ENCODE measurements around the gene ZNF160. TPM values are rescaled to one million over a fixed set of nuclear protein-coding genes. Genes with fewer than 3 reads are reported as not detected.

The ZNF160 gene
- 100 to 1,000 TPM in 1 of 6 donors, 10 to 100 TPM in 5; 25.0 to 150 (median 48.5) TPM for total RNA-seq

- Histone ChIP-seq H3K9me3 (peaks cover 0 to 5% (median 2%) of the 10 kb centered on the region in 4 donors), H3K4me1 (peaks cover 12 to 27% (median 17%) of the 10 kb centered on the region in 4 donors), H3K4me3 (peak within 1 kb of the TSS; percentile 62 to 92 (median 84)), H3K27me3 (no peaks in the 10 kb centered on the region), H3K36me3 (peaks cover 0 to 19% (median 0%) of the 10 kb centered on the region in 4 donors), H3K27ac (peak within 1 kb of the TSS; percentile 91 to 94 (median 92))
- ATAC-seq (ENCODE audit: low FRiP score in 2 of 2) (peak; percentile 99 to 100), DNase-seq (peak; percentile 99)
- peak; percentile 65 to 94 (median 86) for TF ChIP-seq POLR2A (IDR thresholded peaks at IDR 0.05)
- TF ChIP-seq POLR2AphosphoS5 (IDR thresholded peaks at IDR 0.05): peak; percentile 95 to 97
- peak in 1 of 4 donors; percentile 45 for TF ChIP-seq EP300 (IDR thresholded peaks at IDR 0.05)
- TF ChIP-seq, protein P1, sequence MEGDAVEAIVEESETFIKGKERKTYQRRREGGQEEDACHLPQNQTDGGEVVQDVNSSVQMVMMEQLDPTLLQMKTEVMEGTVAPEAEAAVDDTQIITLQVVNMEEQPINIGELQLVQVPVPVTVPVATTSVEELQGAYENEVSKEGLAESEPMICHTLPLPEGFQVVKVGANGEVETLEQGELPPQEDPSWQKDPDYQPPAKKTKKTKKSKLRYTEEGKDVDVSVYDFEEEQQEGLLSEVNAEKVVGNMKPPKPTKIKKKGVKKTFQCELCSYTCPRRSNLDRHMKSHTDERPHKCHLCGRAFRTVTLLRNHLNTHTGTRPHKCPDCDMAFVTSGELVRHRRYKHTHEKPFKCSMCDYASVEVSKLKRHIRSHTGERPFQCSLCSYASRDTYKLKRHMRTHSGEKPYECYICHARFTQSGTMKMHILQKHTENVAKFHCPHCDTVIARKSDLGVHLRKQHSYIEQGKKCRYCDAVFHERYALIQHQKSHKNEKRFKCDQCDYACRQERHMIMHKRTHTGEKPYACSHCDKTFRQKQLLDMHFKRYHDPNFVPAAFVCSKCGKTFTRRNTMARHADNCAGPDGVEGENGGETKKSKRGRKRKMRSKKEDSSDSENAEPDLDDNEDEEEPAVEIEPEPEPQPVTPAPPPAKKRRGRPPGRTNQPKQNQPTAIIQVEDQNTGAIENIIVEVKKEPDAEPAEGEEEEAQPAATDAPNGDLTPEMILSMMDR (IDR thresholded peaks at IDR 0.05): no peak
- 3 to 4% methylated on average over 34 to 45 of the region's 67 CpGs for WGBS, 2 donors
Measured at GRCh38 chr19:53103234-53104203, at the start of gene ZNF160. Gene ZNF160 (minus strand): TSS chr19:53103422. CDS start chr19:53086276, 17,146 bp downstream.

DNA sequence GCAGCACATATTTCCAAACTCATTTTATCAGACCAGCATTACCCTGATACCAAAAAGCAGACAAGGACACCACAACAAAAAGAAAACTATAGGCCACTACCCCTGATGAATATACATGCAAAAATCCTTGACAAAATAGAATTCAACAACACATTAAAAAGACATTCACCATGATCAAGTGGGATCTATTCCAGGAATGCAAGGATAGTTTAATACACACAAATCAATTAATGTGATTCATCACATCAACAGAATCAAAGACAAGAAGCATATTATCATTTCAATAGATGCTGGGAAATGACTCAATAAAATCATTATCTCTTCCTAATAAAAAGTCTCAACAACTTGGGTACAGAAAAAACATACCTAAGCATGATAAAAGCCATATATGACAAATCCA is 44.4 kb upstream of the ZNF160 start:
- Histone ChIP-seq H3K4me3 (no peak overlapping the region), H3K4me1 (no peaks in the 10 kb centered on the region), H3K27me3 (no peaks in the 10 kb centered on the region), H3K36me3 (peaks cover 12 to 89% (median 64%) of the 10 kb centered on the region in 4 donors), H3K27ac (no peak overlapping the region), H3K9me3 (peaks cover 55 to 84% (median 83%) of the 10 kb centered on the region in 4 donors)
- ATAC-seq (ENCODE audit: low FRiP score in 2 of 2): no peak
- DNase-seq: no peak
- TF ChIP-seq, protein P1 (IDR thresholded peaks at IDR 0.05): no peak
- TF ChIP-seq EP300 (IDR thresholded peaks at IDR 0.05): no peak
- no peak for TF ChIP-seq POLR2AphosphoS5 (IDR thresholded peaks at IDR 0.05)
- no peak for TF ChIP-seq POLR2A (IDR thresholded peaks at IDR 0.05)

GRCh38 chr19:53140351-53140750 is 37.1 kb upstream of the ZNF160 start:
- WGBS, 2 donors: 94 to 95% methylated on average over 4 of the region's 4 CpGs
- Histone ChIP-seq H3K4me1 (no peaks in the 10 kb centered on the region), H3K36me3 (peaks cover 10 to 40% (median 26%) of the 10 kb centered on the region in 4 donors), H3K27ac (no peak overlapping the region), H3K4me3 (no peak overlapping the region), H3K9me3 (peaks cover 63 to 90% (median 83%) of the 10 kb centered on the region in 4 donors), H3K27me3 (no peaks in the 10 kb centered on the region)
- DNase-seq (no peak), ATAC-seq (ENCODE audit: low FRiP score in 2 of 2) (no peak)
- TF ChIP-seq POLR2A (IDR thresholded peaks at IDR 0.05) (no peak), POLR2AphosphoS5 (IDR thresholded peaks at IDR 0.05) (no peak)
- TF ChIP-seq, protein P1 (IDR thresholded peaks at IDR 0.05): no peak

DNA sequence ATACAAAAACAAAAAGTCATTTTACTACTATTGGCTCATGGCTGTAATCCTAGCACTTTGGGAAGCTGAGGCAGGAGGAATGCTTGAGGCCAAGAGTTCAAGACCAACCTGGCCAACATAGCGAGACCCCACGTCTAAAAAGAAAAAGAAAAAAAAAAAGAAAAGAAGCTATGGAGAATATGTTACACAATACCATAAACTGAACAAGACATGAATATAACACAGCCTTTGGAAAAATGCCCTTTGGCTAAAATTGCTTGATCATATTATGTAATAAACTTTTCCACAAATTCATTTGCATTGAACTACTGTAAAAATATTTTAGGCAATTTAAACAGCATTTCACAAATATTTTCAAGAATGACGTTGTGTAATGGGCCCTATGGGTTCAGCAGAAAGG is 33.2 kb upstream of the ZNF160 start:
- H3K27ac ChIP-seq: no peak overlapping the region
- TF ChIP-seq POLR2A (IDR thresholded peaks at IDR 0.05) (no peak), EP300 (IDR thresholded peaks at IDR 0.05) (no peak), POLR2AphosphoS5 (IDR thresholded peaks at IDR 0.05) (no peak)
- TF ChIP-seq, protein P1 (IDR thresholded peaks at IDR 0.05): no peak
- H3K4me1 ChIP-seq: peaks cover 3 to 10% (median 6%) of the 10 kb centered on the region in 4 donors
- no peak for ATAC-seq (ENCODE audit: low FRiP score in 2 of 2)
- H3K27me3 ChIP-seq: peaks cover 0 to 5% (median 0%) of the 10 kb centered on the region in 4 donors
- H3K9me3 ChIP-seq: peaks cover 34 to 64% (median 53%) of the 10 kb centered on the region in 4 donors
- no peak for DNase-seq
- 79 to 89% methylated on average over 3 of the region's 3 CpGs for WGBS, 2 donors
- H3K36me3 ChIP-seq: peaks cover 0 to 6% (median 5%) of the 10 kb centered on the region in 4 donors
- no peak overlapping the region for H3K4me3 ChIP-seq

All from upper lobe of left lung (tissue), 6 donors.